GM06990 (cell line): ENCODE data around the gene SBNO2.
A peak's percentile ranks its signal among the peaks of the same experiment; 100 is the strongest.

Experiments
- DNase-seq: peaks from one replicate; pipeline ENCODE4 v3.0.0-alpha.2; 2011; ENCODE audit not compliant: insufficient read length; ENCODE audit errors: extremely low read depth
- H3K27me3 ChIP-seq: replicated peaks from 2 replicates; pipeline ENCODE4 v1.6.0; 2011; ENCODE audit warnings: low read length; ENCODE audit not compliant: control insufficient read depth, insufficient read depth
- H3K36me3 ChIP-seq: 2 replicates; pipeline ENCODE4 v1.5.1; 2011; ENCODE audit warnings: low read length; ENCODE audit not compliant: control insufficient read depth, insufficient read depth
- H3K4me3 ChIP-seq: replicated peaks from 2 replicates; pipeline ENCODE4 v1.5.1; 2011; ENCODE audit warnings: low read depth, mild to moderate bottlenecking, control low read depth, low read length
- TF ChIP-seq, protein P1 (sequence below): IDR thresholded peaks from 2 replicates; pipeline ENCODE4 v1.5.1; 2011; ENCODE audit warnings: low read length, control low read depth, mild to moderate bottlenecking, inconsistent platforms; ENCODE audit not compliant: insufficient read depth, poor library complexity, severe bottlenecking

The SBNO2 gene

GRCh38 chr19:1104311-1105007, 69.6 kb downstream of the SBNO2 start:
- peak; percentile 86 for DNase-seq
- Histone ChIP-seq H3K36me3 (peaks cover 16% of the 10 kb centered on the region), H3K27me3 (no peaks in the 10 kb centered on the region), H3K4me3 (peak overlapping the region; percentile 79)
- TF ChIP-seq, protein P1, sequence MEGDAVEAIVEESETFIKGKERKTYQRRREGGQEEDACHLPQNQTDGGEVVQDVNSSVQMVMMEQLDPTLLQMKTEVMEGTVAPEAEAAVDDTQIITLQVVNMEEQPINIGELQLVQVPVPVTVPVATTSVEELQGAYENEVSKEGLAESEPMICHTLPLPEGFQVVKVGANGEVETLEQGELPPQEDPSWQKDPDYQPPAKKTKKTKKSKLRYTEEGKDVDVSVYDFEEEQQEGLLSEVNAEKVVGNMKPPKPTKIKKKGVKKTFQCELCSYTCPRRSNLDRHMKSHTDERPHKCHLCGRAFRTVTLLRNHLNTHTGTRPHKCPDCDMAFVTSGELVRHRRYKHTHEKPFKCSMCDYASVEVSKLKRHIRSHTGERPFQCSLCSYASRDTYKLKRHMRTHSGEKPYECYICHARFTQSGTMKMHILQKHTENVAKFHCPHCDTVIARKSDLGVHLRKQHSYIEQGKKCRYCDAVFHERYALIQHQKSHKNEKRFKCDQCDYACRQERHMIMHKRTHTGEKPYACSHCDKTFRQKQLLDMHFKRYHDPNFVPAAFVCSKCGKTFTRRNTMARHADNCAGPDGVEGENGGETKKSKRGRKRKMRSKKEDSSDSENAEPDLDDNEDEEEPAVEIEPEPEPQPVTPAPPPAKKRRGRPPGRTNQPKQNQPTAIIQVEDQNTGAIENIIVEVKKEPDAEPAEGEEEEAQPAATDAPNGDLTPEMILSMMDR, result no peak

DNA sequence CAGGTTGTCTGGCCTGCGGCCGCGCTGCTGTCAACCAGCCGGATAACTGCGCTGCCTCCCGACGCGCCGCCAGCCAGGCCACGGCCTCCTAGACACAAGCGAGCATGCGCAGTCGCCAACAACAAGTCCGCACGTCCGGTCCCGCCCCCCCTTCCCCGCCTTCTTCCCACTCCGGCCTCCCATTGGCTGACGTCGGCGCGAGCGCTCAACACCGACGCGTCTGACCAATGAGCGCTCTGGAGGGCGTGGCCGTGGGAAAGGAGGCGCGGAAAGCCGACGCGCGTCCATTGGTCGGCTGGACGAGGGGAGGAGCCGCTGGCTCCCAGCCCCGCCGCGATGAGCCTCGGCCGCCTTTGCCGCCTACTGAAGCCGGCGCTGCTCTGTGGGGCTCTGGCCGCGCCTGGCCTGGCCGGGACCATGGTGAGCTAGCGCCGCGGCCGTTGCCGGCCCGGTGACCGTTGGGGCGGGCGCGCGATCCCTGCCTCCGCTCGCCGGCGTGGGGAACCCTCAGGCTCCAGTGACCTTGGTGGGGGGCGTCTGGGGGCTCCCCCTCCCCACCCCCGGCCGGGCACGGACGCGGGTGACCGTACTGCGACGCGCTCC, 70.3 kb downstream of the SBNO2 start, which contains the start of gene GPX4:
Gene GPX4, plus strand, starts transcription at position 287 of the 603 bp plus-strand sequence. Its CDS starts 50 bp downstream, at position 337.
- TF ChIP-seq, protein P1, result no peak
- Histone ChIP-seq H3K27me3 (no peaks in the 10 kb centered on the region), H3K4me3 (peak within 1 kb of the TSS; percentile 79), H3K36me3 (peaks cover 16% of the 10 kb centered on the region)
- DNase-seq, result peak; percentile 100

- Histone ChIP-seq H3K27me3 (no peaks in the 10 kb centered on the region), H3K4me3 (peak overlapping the region; percentile 41; the same call in 1 of the 2 replicates)
Observed at GRCh38 chr19:1103132-1103707, 70.8 kb downstream of the SBNO2 start.

GRCh38 chr19:1102407-1103131, 71.5 kb downstream of the SBNO2 start:
- Histone ChIP-seq H3K36me3 (peaks cover 14% of the 10 kb centered on the region), H3K4me3 (no peak overlapping the region), H3K27me3 (no peaks in the 10 kb centered on the region)
- peak; percentile 84 for DNase-seq
- TF ChIP-seq, protein P1, result no peak

More at GRCh38 chr19:1103132-1103707, 70.8 kb downstream of the SBNO2 start:
- DNase-seq, result no peak
- TF ChIP-seq, protein P1, result no peak
- peaks cover 14% of the 10 kb centered on the region for H3K36me3 ChIP-seq

DNA sequence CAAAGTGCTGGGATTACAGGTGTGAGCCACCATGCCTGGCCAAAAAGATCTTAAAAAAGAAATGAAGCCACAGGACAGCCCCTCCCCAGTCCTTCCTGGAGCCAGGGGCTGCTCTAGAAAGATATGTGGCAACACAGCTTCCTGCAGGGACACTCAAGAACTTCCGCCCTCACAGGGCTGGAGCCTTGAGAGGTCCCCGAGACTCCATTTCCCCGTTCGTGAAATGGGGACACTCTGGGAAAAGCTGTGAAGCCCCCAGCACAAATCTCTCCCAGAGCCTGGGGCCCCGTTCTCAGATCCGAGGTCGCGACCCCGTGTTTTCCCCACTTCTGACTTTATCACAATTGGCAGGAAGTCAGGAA, 72.8 kb downstream of the SBNO2 start:
- Histone ChIP-seq H3K4me3 (no peak overlapping the region), H3K27me3 (no peaks in the 10 kb centered on the region), H3K36me3 (peaks cover 6% of the 10 kb centered on the region)
- DNase-seq, result no peak
- TF ChIP-seq, protein P1, result no peak
